ENCODE results near the gene TMPRSS11F. TPM values are rescaled to one million over a fixed set of nuclear protein-coding genes. Genes with fewer than 3 reads are reported as not detected.
"Not testable (repeated sequence)": the region's sequence is repeated elsewhere in the genome, so short reads cannot be mapped to it uniquely, and the experiment has no call there.

Gene TMPRSS11F
- not detected for total RNA-seq

DNA sequence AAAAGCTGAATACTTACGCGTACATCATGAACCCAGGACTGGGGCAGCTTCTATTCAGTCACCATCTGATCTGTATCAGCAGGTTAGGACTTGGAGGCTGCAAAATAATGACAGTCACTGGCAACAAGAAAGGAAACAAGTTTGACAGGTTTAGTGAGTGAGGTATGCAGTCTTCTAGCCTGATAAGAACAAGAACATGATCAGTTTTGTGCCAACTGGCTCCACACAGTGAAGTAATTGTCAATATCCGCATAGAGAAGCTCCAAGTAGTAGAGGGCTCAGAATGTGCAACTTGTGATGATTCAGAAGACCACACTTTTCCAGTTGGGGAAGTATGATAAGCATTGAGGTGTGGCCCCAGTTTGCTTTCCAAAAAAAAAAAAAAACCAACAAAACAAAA is at the start of gene TMPRSS11F:
TMPRSS11F (minus strand) TSS at position 77 of the 400 bp plus-strand sequence; CDS start at position 28, 49 bp downstream.
- peaks cover 4% of the 10 kb centered on the region for H3K27me3 Mint-ChIP-seq (ENCODE audit: low read depth)
- DNase-seq: no peak
- no peaks in the 10 kb centered on the region for H3K36me3 Mint-ChIP-seq (ENCODE audit: low read depth)
- peaks cover 9% of the 10 kb centered on the region for H3K9me3 Mint-ChIP-seq
- intact Hi-C loops (cut with micrococcal nuclease): no loop called here
- no peak within 1 kb of the TSS for H3K27ac Mint-ChIP-seq
- H3K4me3 Mint-ChIP-seq: no peak within 1 kb of the TSS
- no peaks in the 10 kb centered on the region for H3K4me1 Mint-ChIP-seq (ENCODE audit: low read depth)
- CTCF ChIA-PET: no interaction called here

DNA sequence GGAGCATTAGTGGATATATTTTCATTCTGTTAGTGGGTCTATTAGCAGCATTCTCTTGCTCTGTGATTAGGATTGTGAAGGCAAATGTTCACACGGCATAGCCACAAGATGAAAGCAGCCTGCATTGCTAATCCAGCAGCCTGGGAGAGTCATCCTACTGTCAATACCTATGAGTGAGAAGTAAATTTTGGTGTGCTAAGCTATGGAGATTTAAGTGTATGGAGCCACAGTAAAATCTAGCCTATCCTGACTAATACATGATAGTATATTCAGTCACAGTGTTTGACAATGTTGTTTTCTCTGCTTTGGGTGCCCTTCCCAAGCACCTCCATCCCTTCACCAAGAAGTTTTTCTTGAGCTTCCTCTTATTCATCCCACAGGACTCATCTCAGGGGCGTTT is 47.2 kb upstream of the TMPRSS11F start:
- CTCF ChIA-PET: interaction anchor here (1.3 kb wide), 1 partner anchor 624 kb away, joined by 4 read pairs; no protein-coding TSS in a partner anchor
- Mint-ChIP-seq H3K36me3 (ENCODE audit: low read depth) (no peaks in the 10 kb centered on the region), H3K9me3 (no peaks in the 10 kb centered on the region), H3K4me3 (no peak overlapping the region), H3K27ac (no peak overlapping the region), H3K27me3 (ENCODE audit: low read depth) (peaks cover 18% of the 10 kb centered on the region), H3K4me1 (ENCODE audit: low read depth) (peaks cover 3% of the 10 kb centered on the region)
- DNase-seq: no peak
- intact Hi-C loops (cut with micrococcal nuclease): loop anchor here (5.0 to 10.0 kb wide), 2 partner anchors 200 to 1092 kb away; no protein-coding TSS in a partner anchor

DNA sequence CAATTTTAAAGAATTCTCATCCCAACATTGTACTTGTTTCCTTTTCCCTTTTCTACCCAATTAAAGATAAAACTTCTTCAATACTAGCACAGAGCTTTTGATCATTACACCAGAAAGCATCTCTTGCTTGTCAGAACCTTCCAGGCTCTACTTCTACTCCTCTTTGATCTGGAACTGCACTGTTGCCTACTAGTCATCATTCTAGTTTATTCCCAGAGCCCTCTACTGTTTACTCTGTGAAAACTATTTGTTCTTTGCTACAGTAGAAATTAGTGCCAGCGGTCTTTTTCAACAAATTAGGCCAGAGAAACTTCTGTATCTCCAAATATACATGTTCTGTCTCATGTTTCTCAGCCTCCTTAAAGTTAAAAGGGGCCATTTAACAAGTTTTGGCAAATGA is 46.8 kb upstream of the TMPRSS11F start:
- intact Hi-C loops (cut with micrococcal nuclease): loop anchor here (5.0 to 10.0 kb wide), 2 partner anchors 201 to 1092 kb away; no protein-coding TSS in a partner anchor

DNA sequence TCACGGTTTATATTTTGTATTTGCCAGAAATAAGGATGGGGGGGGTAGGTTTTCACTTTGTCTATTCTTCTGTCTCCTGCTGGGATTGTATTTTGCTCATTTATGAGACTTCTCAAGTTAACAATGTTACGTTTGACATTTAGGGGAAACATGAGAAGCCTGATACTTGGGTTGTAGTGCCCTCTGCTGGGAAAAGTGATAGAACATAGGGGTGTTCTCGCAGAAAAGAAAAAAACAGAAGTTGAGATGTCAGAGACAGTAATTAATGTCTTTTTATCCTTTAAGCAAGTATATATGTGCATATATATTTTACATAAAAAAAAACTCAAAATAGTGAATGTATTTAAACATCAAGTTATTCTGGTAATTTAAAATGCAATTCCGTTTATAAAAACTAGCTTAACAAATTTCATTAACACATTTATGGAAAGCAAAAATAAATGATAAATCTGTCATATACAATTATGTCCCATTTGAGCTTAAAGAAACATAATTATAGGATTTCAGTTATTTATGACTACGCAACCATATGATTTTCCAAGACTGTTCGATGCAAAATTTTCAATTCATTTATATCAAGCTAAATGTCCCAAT is 46.0 kb upstream of the TMPRSS11F start:
- H3K27me3 Mint-ChIP-seq (ENCODE audit: low read depth): peaks cover 21% of the 10 kb centered on the region

More for the DNA sequence above, 46.8 kb upstream of the TMPRSS11F start:
- peaks cover 21% of the 10 kb centered on the region for H3K27me3 Mint-ChIP-seq (ENCODE audit: low read depth)
- CTCF ChIA-PET: interaction anchor here (0.8 to 1.3 kb wide), 5 partner anchors 8 to 624 kb away, joined by 3 to 4 read pairs (median 4); no protein-coding TSS in a partner anchor
- no peak for DNase-seq
- H3K27ac Mint-ChIP-seq: no peak overlapping the region
- no peaks in the 10 kb centered on the region for H3K9me3 Mint-ChIP-seq
- H3K4me3 Mint-ChIP-seq: no peak overlapping the region
- H3K36me3 Mint-ChIP-seq (ENCODE audit: low read depth): no peaks in the 10 kb centered on the region
- H3K4me1 Mint-ChIP-seq (ENCODE audit: low read depth): peaks cover 3% of the 10 kb centered on the region

DNA sequence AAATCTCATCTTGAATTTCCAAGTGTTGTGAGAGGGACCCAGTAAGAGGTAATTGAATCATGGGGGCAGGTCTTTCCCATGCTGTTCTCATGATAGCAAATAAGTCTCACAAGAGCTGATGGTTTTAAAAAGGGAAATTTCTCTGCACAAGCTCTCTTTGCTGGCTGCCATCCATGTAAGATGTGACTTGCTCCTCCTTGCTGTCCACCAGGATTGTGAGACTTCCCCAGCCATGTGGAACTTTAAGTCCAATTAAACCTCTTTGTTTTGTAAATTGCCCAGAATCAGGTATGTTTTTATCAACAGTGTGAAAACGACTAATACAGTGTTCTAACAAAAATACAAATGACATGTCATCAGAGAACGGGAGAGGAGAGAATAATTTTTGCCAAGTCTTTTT is 44.7 kb upstream of the TMPRSS11F start:
- H3K9me3 Mint-ChIP-seq; H3K36me3 Mint-ChIP-seq (ENCODE audit: low read depth); H3K4me3 Mint-ChIP-seq; H3K27ac Mint-ChIP-seq; DNase-seq; H3K4me1 Mint-ChIP-seq (ENCODE audit: low read depth): not testable (repeated sequence)
- intact Hi-C loops (cut with micrococcal nuclease): loop anchor here (10.0 kb wide), 1 partner anchor 1090 kb away; no protein-coding TSS in a partner anchor
- CTCF ChIA-PET: interaction anchor here (0.6 to 1.7 kb wide), 2 partner anchors 282 to 428 kb away, joined by 3 read pairs; no protein-coding TSS in a partner anchor
- H3K27me3 Mint-ChIP-seq (ENCODE audit: low read depth): peaks cover 26% of the 10 kb centered on the region

More for the DNA sequence above, 46.0 kb upstream of the TMPRSS11F start:
- CTCF ChIA-PET: interaction anchor here (0.6 to 1.7 kb wide), 14 partner anchors 9 to 955 kb away, joined by 3 to 6 read pairs (median 4); no protein-coding TSS in a partner anchor
- Mint-ChIP-seq H3K4me1 (ENCODE audit: low read depth) (peaks cover 3% of the 10 kb centered on the region), H3K27ac (no peak overlapping the region), H3K36me3 (ENCODE audit: low read depth) (no peaks in the 10 kb centered on the region), H3K9me3 (no peaks in the 10 kb centered on the region), H3K4me3 (no peak overlapping the region)
- intact Hi-C loops (cut with micrococcal nuclease): loop anchor here (1.0 to 10.0 kb wide), 7 partner anchors 187 to 1091 kb away; no protein-coding TSS in a partner anchor
- peak; percentile 75 for DNase-seq

DNA sequence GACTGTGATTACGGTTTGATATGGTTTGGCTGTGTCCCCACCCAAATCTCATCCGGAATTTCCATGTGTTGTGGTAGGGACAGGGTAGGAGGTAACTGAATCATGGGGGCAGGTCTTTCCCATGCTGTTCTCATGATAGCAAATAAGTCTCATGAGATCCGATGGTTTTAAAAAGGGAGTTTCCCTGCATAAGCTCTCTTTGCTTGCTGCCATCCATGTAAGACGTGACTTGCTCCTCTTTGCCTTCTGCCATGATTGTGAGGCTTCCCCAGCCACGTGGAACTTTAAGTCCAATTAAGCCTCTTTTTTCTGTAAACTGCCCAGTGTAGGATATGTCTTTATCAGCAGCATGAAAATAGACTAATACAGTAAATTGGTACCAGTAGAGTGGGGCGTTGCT is 42.5 kb upstream of the TMPRSS11F start:
- DNase-seq; H3K9me3 Mint-ChIP-seq; CTCF ChIA-PET; H3K36me3 Mint-ChIP-seq (ENCODE audit: low read depth); H3K4me3 Mint-ChIP-seq; H3K4me1 Mint-ChIP-seq (ENCODE audit: low read depth); H3K27ac Mint-ChIP-seq: not testable (repeated sequence)
- intact Hi-C loops (cut with micrococcal nuclease): loop anchor here (10.0 kb wide), 1 partner anchor 1087 kb away; no protein-coding TSS in a partner anchor
- H3K27me3 Mint-ChIP-seq (ENCODE audit: low read depth): peaks cover 30% of the 10 kb centered on the region

DNA sequence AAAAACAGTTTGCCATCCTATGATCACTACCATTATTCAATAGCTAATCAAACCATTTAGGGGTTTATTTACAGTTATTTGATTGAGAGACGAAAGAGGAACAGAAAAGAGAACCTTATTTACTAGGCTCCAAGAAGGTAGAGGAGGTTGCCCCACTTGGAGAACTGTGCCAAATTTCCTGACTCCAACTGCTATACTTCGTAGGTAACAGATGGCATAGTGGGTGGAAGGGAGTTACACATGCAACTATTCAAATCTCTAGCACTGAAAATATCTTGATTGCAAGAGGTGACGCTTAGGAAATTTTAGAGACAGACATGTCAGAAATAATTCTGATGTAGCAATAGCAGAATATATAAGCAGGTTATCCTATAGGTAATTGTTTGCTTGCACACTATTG is 38.0 kb upstream of the TMPRSS11F start:
- Mint-ChIP-seq H3K9me3 (no peaks in the 10 kb centered on the region), H3K36me3 (ENCODE audit: low read depth) (no peaks in the 10 kb centered on the region), H3K4me1 (ENCODE audit: low read depth) (no peaks in the 10 kb centered on the region), H3K27me3 (ENCODE audit: low read depth) (peaks cover 34% of the 10 kb centered on the region), H3K27ac (no peak overlapping the region), H3K4me3 (no peak overlapping the region)
- intact Hi-C loops (cut with micrococcal nuclease): no loop called here
- DNase-seq: no peak
- CTCF ChIA-PET: no interaction called here

DNA sequence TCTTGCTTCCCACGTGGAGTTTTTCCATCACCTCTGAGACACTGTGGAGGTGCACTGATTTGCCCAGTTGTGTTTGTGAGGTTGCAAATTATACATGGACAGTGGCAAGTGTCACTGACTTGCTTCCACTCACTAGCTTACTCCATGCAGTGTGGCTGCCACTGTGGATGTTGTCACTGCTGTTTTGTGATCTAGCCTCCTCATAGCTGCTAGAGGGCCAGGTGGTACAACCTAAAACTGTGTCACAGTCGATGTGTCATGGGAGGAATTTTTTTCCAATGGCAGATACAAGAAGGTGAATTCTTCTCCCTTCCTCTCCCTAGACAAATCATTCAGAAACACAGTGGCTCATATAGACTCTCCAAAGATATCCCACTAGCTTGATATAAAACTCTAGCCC is 37.5 kb upstream of the TMPRSS11F start:
- H3K27ac Mint-ChIP-seq: no peak overlapping the region
- intact Hi-C loops (cut with micrococcal nuclease): no loop called here
- H3K4me3 Mint-ChIP-seq: no peak overlapping the region
- DNase-seq: no peak
- no peaks in the 10 kb centered on the region for H3K4me1 Mint-ChIP-seq (ENCODE audit: low read depth)
- peaks cover 30% of the 10 kb centered on the region for H3K27me3 Mint-ChIP-seq (ENCODE audit: low read depth)
- no peaks in the 10 kb centered on the region for H3K9me3 Mint-ChIP-seq
- CTCF ChIA-PET: no interaction called here
- H3K36me3 Mint-ChIP-seq (ENCODE audit: low read depth): no peaks in the 10 kb centered on the region

DNA sequence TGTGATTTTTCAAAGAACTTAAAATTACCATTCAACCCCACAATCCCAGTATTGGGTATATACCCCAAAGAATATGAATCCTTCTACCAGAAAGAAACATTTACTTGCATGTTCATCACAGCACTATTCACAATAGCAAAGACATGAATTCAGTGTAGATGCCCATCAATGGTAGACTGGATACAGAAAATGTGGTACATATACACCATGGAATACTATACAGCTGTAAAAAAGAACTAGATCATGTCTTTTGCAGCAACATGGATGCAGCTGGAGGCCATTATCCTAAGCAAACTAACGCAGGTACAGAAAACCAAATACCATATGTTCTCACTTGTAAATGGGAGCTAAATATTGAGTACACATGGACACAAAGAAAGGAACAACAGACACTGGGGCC is 34.1 kb upstream of the TMPRSS11F start:
- H3K27me3 Mint-ChIP-seq (ENCODE audit: low read depth): peaks cover 30% of the 10 kb centered on the region
- no peaks in the 10 kb centered on the region for H3K4me1 Mint-ChIP-seq (ENCODE audit: low read depth)
- H3K36me3 Mint-ChIP-seq (ENCODE audit: low read depth): no peaks in the 10 kb centered on the region
- no peak for DNase-seq
- H3K4me3 Mint-ChIP-seq: no peak overlapping the region
- intact Hi-C loops (cut with micrococcal nuclease): no loop called here
- H3K27ac Mint-ChIP-seq: no peak overlapping the region
- CTCF ChIA-PET: no interaction called here
- H3K9me3 Mint-ChIP-seq: no peaks in the 10 kb centered on the region

DNA sequence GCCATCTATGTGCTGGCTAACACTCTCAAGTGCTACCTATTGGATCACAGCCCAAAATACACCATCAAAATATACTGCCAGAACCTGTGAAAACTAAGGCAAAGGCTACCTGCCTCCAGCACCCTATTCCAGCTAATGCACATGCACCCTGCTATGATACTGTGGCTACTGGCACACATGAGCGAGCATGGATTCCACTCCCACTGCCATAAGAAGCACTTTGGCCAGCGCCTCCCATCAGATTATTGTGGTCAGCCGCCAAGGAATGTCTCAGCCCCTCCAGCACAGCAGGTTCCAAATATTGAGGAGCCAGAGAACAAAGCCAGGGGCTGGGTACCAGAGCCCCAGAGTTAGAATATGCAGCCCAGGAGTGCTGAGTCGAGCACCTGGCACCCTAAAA is 32.5 kb upstream of the TMPRSS11F start:
- H3K4me3 Mint-ChIP-seq: no peak overlapping the region
- CTCF ChIA-PET: no interaction called here
- peaks cover 28% of the 10 kb centered on the region for H3K27me3 Mint-ChIP-seq (ENCODE audit: low read depth)
- no peaks in the 10 kb centered on the region for H3K9me3 Mint-ChIP-seq
- H3K27ac Mint-ChIP-seq: no peak overlapping the region
- intact Hi-C loops (cut with micrococcal nuclease): no loop called here
- DNase-seq: no peak
- H3K36me3 Mint-ChIP-seq (ENCODE audit: low read depth): no peaks in the 10 kb centered on the region
- no peaks in the 10 kb centered on the region for H3K4me1 Mint-ChIP-seq (ENCODE audit: low read depth)

DNA sequence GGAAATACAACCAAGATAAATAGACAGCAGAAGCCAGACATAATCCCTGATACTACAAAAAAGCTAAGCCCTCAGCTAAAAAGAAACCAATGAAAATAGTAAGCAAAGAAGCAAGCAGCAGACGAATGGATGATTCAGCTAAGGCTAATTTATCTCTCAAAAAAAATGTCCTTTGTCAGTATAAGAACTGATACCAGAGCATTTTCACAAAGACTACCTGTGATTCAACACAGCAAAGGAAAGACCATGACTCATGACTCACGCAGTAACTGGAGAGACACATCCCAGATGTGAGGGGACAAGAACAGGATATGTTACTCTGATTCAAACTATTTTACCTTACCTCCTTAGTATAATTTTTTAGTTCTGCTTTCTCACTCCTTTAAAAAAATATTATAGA is 22.7 kb upstream of the TMPRSS11F start:
- Mint-ChIP-seq H3K4me3 (no peak overlapping the region), H3K4me1 (ENCODE audit: low read depth) (no peaks in the 10 kb centered on the region), H3K27me3 (ENCODE audit: low read depth) (peaks cover 7% of the 10 kb centered on the region), H3K27ac (no peak overlapping the region), H3K9me3 (no peaks in the 10 kb centered on the region), H3K36me3 (ENCODE audit: low read depth) (no peaks in the 10 kb centered on the region)
- CTCF ChIA-PET: no interaction called here
- intact Hi-C loops (cut with micrococcal nuclease): no loop called here
- DNase-seq: no peak

DNA sequence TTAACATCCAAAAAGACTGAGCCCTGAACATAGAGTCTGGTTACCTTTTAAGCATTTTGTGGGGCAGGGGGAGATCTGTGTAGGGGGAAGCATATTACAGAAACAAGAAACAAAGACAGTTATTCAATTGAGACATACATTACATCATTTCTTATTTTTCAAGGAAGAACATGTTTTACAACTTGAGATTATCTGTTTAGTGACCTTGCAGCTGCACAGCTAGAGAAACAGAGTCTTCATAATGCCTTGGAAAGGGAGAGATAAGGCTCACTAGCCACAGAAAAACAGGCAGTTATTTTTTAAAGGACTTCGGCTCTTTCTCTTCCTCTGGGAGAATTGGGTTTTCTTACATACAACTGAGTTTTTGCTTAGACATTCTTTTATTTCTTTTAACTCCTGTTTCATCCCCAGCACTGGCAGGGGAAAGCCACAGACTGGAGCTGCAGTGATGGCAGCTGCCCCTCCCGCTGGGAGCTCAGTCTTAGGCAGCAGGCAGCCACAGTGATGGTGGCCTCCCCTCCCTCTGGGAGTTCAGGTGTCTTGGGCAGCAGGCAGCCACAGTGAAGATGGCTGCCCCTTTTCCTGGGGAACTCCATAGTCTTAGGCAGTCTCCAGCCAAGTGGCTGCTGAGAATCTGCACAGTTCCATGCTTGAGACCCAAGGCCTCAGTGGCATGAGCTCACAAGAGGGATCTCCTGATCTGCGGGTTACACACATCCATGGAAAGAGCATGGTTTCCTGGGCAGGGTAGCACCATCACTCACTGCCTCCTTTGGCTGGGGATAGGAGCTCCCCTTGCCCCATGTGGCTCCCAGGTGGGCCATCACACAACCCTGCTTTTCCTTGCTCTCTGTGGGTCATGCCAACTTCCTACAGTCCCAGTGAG is 19.4 kb upstream of the TMPRSS11F start:
- Mint-ChIP-seq H3K27ac (no peak overlapping the region), H3K36me3 (ENCODE audit: low read depth) (no peaks in the 10 kb centered on the region), H3K4me1 (ENCODE audit: low read depth) (no peaks in the 10 kb centered on the region), H3K9me3 (no peaks in the 10 kb centered on the region), H3K4me3 (no peak overlapping the region), H3K27me3 (ENCODE audit: low read depth) (peaks cover 9% of the 10 kb centered on the region)
- CTCF ChIA-PET: no interaction called here
- no peak for DNase-seq
- intact Hi-C loops (cut with micrococcal nuclease): no loop called here
